ENCODE data around the gene RAB15. TPM values are rescaled to one million over a fixed set of nuclear protein-coding genes. Genes with fewer than 3 reads are reported as not detected.

The RAB15 gene
- total and polyA plus RNA-seq, 9 of the 15 experiments (the other 6 are each of a cell fraction or from before 2014, with no cell fraction given), result 0.09 to 0.30 (median 0.16) TPM; not detected in 2

DNA sequence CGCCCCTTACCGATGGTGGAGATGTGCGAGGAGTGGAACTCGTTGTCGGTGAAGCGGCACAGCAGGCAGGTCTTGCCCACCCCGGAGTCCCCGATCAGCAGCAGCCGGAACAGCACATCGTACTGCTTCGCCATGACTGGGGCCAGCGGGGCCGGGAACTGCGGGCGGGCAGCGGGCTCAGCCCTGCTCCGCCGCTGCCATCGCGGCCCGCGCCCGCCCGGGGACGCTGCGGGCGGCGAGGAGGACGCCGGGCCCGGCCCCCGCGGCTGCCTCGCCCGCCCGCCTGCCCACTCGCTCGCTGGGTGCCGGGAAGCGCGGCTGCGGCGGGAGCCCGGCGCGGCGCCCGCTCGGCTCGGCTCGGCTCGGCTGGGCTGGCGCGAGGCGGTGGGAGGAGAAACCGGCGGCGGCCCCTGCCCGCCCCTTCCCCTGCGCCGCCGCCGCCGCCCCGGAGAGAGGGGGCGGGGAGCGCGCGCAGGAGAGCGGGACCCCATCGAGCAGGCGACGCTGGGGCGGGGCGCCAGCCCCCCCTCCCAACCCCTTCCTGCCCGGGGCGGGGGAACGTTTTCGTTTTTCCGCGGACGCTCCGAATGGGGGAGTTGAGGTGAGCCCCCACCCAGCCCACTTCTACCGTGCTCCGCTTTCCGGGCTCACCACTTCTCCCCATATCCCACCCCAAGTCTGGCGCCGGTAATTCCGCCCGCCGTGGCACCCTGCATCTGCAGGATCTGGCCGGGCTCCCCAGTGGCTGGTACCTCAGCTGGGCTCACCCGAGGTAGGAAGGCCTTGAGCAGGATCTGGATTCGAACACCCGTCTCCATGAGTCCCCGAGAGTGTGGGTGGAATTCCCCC is at the start of gene RAB15 (continued):
- TF ChIP-seq, protein P1, sequence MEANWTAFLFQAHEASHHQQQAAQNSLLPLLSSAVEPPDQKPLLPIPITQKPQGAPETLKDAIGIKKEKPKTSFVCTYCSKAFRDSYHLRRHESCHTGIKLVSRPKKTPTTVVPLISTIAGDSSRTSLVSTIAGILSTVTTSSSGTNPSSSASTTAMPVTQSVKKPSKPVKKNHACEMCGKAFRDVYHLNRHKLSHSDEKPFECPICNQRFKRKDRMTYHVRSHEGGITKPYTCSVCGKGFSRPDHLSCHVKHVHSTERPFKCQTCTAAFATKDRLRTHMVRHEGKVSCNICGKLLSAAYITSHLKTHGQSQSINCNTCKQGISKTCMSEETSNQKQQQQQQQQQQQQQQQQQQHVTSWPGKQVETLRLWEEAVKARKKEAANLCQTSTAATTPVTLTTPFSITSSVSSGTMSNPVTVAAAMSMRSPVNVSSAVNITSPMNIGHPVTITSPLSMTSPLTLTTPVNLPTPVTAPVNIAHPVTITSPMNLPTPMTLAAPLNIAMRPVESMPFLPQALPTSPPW (CRISPR knock-in tag; IDR thresholded peaks at IDR 0.05), result peak; percentile 38; the same call in 1 of the 2 replicates
- TF ChIP-seq HDGF (IDR thresholded peaks at IDR 0.05) (no peak), ZNF12 (CRISPR knock-in tag; IDR thresholded peaks at IDR 0.05) (no peak), SRSF1 (IDR thresholded peaks at IDR 0.05; ENCODE audit: low read depth, low read length) (no peak), TCFL5 (CRISPR knock-in tag; conservative IDR thresholded peaks at IDR 0.05) (no peak), RB1 (IDR thresholded peaks at IDR 0.05; ENCODE audit: low read depth) (0 out of 2 replicates have a peak, but pooled peaks have one; percentile 21), FOXM1 (IDR thresholded peaks at IDR 0.05; ENCODE audit: low read depth) (no peak), FOXM1 (CRISPR knock-in tag; IDR thresholded peaks at IDR 0.05; ENCODE audit: low read depth) (no peak)
- TF ChIP-seq, protein P2, sequence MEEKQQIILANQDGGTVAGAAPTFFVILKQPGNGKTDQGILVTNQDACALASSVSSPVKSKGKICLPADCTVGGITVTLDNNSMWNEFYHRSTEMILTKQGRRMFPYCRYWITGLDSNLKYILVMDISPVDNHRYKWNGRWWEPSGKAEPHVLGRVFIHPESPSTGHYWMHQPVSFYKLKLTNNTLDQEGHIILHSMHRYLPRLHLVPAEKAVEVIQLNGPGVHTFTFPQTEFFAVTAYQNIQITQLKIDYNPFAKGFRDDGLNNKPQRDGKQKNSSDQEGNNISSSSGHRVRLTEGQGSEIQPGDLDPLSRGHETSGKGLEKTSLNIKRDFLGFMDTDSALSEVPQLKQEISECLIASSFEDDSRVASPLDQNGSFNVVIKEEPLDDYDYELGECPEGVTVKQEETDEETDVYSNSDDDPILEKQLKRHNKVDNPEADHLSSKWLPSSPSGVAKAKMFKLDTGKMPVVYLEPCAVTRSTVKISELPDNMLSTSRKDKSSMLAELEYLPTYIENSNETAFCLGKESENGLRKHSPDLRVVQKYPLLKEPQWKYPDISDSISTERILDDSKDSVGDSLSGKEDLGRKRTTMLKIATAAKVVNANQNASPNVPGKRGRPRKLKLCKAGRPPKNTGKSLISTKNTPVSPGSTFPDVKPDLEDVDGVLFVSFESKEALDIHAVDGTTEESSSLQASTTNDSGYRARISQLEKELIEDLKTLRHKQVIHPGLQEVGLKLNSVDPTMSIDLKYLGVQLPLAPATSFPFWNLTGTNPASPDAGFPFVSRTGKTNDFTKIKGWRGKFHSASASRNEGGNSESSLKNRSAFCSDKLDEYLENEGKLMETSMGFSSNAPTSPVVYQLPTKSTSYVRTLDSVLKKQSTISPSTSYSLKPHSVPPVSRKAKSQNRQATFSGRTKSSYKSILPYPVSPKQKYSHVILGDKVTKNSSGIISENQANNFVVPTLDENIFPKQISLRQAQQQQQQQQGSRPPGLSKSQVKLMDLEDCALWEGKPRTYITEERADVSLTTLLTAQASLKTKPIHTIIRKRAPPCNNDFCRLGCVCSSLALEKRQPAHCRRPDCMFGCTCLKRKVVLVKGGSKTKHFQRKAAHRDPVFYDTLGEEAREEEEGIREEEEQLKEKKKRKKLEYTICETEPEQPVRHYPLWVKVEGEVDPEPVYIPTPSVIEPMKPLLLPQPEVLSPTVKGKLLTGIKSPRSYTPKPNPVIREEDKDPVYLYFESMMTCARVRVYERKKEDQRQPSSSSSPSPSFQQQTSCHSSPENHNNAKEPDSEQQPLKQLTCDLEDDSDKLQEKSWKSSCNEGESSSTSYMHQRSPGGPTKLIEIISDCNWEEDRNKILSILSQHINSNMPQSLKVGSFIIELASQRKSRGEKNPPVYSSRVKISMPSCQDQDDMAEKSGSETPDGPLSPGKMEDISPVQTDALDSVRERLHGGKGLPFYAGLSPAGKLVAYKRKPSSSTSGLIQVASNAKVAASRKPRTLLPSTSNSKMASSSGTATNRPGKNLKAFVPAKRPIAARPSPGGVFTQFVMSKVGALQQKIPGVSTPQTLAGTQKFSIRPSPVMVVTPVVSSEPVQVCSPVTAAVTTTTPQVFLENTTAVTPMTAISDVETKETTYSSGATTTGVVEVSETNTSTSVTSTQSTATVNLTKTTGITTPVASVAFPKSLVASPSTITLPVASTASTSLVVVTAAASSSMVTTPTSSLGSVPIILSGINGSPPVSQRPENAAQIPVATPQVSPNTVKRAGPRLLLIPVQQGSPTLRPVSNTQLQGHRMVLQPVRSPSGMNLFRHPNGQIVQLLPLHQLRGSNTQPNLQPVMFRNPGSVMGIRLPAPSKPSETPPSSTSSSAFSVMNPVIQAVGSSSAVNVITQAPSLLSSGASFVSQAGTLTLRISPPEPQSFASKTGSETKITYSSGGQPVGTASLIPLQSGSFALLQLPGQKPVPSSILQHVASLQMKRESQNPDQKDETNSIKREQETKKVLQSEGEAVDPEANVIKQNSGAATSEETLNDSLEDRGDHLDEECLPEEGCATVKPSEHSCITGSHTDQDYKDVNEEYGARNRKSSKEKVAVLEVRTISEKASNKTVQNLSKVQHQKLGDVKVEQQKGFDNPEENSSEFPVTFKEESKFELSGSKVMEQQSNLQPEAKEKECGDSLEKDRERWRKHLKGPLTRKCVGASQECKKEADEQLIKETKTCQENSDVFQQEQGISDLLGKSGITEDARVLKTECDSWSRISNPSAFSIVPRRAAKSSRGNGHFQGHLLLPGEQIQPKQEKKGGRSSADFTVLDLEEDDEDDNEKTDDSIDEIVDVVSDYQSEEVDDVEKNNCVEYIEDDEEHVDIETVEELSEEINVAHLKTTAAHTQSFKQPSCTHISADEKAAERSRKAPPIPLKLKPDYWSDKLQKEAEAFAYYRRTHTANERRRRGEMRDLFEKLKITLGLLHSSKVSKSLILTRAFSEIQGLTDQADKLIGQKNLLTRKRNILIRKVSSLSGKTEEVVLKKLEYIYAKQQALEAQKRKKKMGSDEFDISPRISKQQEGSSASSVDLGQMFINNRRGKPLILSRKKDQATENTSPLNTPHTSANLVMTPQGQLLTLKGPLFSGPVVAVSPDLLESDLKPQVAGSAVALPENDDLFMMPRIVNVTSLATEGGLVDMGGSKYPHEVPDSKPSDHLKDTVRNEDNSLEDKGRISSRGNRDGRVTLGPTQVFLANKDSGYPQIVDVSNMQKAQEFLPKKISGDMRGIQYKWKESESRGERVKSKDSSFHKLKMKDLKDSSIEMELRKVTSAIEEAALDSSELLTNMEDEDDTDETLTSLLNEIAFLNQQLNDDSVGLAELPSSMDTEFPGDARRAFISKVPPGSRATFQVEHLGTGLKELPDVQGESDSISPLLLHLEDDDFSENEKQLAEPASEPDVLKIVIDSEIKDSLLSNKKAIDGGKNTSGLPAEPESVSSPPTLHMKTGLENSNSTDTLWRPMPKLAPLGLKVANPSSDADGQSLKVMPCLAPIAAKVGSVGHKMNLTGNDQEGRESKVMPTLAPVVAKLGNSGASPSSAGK (IDR thresholded peaks at IDR 0.05), result no peak
- TF ChIP-seq, protein P3, sequence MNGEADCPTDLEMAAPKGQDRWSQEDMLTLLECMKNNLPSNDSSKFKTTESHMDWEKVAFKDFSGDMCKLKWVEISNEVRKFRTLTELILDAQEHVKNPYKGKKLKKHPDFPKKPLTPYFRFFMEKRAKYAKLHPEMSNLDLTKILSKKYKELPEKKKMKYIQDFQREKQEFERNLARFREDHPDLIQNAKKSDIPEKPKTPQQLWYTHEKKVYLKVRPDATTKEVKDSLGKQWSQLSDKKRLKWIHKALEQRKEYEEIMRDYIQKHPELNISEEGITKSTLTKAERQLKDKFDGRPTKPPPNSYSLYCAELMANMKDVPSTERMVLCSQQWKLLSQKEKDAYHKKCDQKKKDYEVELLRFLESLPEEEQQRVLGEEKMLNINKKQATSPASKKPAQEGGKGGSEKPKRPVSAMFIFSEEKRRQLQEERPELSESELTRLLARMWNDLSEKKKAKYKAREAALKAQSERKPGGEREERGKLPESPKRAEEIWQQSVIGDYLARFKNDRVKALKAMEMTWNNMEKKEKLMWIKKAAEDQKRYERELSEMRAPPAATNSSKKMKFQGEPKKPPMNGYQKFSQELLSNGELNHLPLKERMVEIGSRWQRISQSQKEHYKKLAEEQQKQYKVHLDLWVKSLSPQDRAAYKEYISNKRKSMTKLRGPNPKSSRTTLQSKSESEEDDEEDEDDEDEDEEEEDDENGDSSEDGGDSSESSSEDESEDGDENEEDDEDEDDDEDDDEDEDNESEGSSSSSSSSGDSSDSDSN (IDR thresholded peaks at IDR 0.05; ENCODE audit: borderline replicate concordance in 1 of 2, low read depth in 2 of 2, low read length in 2 of 2), result no peak
